RWPE2 (cell line): ENCODE data around the gene PHF2.

Source experiments
- ATAC-seq: fragments of 200-7000 bp; cut with Tn5 transposase; 3 replicates; pipeline ENCODE4 v1.9.1; 2021; ENCODE audit warnings: low read depth
- DNase-seq: peaks from one replicate; pipeline ENCODE4 v3.0.0-alpha.2; 2020; ENCODE audit warnings: low spot score
- H3K27ac ChIP-seq: fragments of 450-650 bp; 2 replicates; pipeline ENCODE4 v1.5.1; 2017; ENCODE audit warnings: mild to moderate bottlenecking; ENCODE audit not compliant: poor library complexity, severe bottlenecking
- H3K27me3 ChIP-seq: fragments of 250-450 bp; sonication (Bioruptor Pico); 2 replicates; pipeline ENCODE4 v1.5.1; 2021; ENCODE audit warnings: mild to moderate bottlenecking, moderate library complexity; ENCODE audit not compliant: insufficient read depth, poor library complexity, severe bottlenecking
- H3K36me3 ChIP-seq: fragments of 250-450 bp; sonication (Bioruptor Pico); 2 replicates; pipeline ENCODE4 v1.5.1; 2020; ENCODE audit warnings: low read depth, mild to moderate bottlenecking, moderate library complexity
- H3K4me1 ChIP-seq: fragments of 250-450 bp; sonication (Bioruptor Pico); 2 replicates; pipeline ENCODE4 v1.5.1; 2021; ENCODE audit warnings: mild to moderate bottlenecking, moderate library complexity; ENCODE audit not compliant: insufficient read depth, poor library complexity, severe bottlenecking
- H3K4me3 ChIP-seq: fragments of 250-450 bp; sonication (Bioruptor Pico); 2 replicates; pipeline ENCODE4 v1.5.1; 2021; ENCODE audit warnings: mild to moderate bottlenecking, moderate library complexity; ENCODE audit not compliant: severe bottlenecking
- H3K9me3 ChIP-seq: fragments of 250-450 bp; sonication (Bioruptor Pico); 2 replicates; pipeline ENCODE4 v1.5.1; 2021; ENCODE audit warnings: mild to moderate bottlenecking, moderate library complexity; ENCODE audit not compliant: severe bottlenecking
- TF ChIP-seq, protein P1 (sequence below): fragments of 450-650 bp; IDR thresholded peaks from one replicate; pipeline ENCODE4 v1.5.1; 2017; ENCODE audit warnings: mild to moderate bottlenecking, moderate library complexity; ENCODE audit not compliant: poor library complexity, severe bottlenecking

PHF2 gene

DNA sequence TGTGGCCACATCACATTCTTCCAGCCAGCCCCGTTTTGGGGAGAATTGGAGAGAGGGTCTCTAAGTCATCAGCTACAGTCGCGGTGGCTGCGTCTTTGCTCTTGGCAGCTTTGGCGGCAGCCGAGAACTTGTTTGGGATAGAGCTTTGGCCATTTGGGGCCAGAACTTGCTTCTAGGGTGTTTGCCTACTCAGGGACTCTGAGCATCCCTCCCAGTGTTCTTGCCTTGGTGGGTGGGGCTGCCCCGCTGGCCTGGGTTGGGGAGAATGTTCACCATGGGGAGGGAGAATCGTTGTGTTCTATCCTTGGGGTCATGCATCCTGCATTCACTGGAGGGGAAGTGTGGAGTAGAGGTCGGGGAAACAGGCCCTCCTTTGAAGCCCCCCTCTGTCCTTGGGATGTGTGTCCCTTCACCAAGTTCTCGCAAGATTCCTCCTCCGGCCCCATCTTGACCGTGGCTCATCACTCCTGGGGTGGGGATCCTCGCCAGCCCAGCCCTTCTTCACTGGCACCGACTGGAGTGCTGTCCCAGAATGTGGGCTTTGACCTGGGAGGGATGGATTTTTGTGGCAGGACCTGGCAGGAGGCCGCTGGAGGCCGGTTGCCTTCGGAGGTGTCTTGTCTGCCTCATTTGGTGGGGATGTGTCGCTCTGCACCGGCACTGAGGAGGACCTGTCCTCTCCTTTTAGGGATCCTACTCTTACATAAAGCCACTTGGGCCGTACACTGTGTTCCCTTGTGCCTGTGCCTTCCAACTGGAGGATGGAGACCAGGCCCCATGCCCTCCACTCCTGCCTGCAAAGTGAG is 3.5 kb downstream of the PHF2 start:
- DNase-seq (no peak), ATAC-seq (no peak)
- H3K4me1 ChIP-seq, result peaks cover 3% of the 10 kb centered on the region
- H3K4me3 ChIP-seq, result no peak overlapping the region
- peaks cover 9% of the 10 kb centered on the region for H3K36me3 ChIP-seq
- peaks cover 2% of the 10 kb centered on the region for H3K9me3 ChIP-seq
- no peak overlapping the region for H3K27ac ChIP-seq
- TF ChIP-seq, protein P1, sequence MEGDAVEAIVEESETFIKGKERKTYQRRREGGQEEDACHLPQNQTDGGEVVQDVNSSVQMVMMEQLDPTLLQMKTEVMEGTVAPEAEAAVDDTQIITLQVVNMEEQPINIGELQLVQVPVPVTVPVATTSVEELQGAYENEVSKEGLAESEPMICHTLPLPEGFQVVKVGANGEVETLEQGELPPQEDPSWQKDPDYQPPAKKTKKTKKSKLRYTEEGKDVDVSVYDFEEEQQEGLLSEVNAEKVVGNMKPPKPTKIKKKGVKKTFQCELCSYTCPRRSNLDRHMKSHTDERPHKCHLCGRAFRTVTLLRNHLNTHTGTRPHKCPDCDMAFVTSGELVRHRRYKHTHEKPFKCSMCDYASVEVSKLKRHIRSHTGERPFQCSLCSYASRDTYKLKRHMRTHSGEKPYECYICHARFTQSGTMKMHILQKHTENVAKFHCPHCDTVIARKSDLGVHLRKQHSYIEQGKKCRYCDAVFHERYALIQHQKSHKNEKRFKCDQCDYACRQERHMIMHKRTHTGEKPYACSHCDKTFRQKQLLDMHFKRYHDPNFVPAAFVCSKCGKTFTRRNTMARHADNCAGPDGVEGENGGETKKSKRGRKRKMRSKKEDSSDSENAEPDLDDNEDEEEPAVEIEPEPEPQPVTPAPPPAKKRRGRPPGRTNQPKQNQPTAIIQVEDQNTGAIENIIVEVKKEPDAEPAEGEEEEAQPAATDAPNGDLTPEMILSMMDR, result no peak
- H3K27me3 ChIP-seq, result no peaks in the 10 kb centered on the region

DNA sequence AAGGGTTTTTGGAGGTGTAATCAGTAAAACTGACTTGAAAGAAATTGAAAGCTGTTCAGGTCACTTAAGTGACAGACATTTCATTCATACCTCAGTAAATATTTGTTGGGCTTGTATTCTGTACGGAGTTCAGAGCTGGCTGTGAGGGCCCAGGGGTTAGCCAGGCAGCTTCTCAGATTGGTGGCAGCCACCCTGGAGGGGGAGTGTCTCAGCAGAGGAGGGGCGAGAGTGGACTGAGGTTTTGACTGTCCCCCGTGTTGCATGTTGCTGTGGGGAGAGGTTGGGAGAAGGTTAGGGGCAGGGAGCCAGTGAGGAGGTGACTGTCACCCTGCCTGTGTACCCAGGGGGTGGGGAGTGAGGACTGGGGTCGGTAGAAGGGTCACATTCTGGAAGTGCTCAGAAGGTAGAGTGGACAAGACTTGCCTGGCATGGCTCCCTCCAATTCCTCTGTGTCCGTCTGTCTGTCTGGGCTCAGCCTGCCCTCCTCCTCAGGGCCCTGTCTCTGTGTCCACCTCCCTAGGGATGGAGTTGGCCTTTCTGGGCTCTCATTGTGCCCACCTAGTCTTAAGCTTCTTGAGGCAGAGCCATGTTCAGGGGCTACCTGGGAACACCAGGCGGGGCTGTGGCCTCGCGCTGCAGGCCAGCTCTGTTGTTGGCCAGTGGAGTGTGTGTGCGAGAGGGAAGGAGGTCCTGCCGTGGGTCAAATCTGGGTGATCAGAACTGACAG is 4.4 kb downstream of the PHF2 start:
- Histone ChIP-seq H3K27me3 (no peaks in the 10 kb centered on the region), H3K4me3 (no peak overlapping the region), H3K9me3 (peaks cover 2% of the 10 kb centered on the region), H3K27ac (no peak overlapping the region), H3K4me1 (no peaks in the 10 kb centered on the region), H3K36me3 (peaks cover 10% of the 10 kb centered on the region)
- TF ChIP-seq, protein P1, result no peak
- DNase-seq, result no peak
- no peak for ATAC-seq

DNA sequence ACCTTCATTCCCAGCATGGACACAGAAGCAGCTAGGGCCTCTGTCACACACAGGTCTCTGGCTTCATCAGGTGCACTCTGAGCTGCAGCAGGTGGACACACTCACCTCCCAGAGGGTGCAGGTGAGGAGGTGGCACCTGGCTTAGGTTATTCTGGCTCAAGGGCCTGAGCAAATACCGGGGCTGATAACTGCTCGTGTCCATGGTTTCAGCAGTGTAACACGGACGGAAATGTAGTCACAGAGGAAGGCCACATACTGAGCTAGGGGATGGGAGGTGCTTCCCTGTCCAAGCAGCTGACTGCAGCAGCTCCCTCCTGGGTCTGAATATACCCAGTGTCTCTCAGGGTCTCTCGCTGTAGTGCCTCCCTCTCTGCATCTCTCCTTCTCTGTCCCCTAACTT is 5.7 kb downstream of the PHF2 start:
- peaks cover 2% of the 10 kb centered on the region for H3K9me3 ChIP-seq
- TF ChIP-seq, protein P1, result no peak
- no peak for ATAC-seq
- H3K27me3 ChIP-seq, result no peaks in the 10 kb centered on the region
- DNase-seq, result no peak
- H3K4me1 ChIP-seq, result no peaks in the 10 kb centered on the region
- H3K27ac ChIP-seq, result no peak overlapping the region
- peaks cover 10% of the 10 kb centered on the region for H3K36me3 ChIP-seq
- H3K4me3 ChIP-seq, result no peak overlapping the region

DNA sequence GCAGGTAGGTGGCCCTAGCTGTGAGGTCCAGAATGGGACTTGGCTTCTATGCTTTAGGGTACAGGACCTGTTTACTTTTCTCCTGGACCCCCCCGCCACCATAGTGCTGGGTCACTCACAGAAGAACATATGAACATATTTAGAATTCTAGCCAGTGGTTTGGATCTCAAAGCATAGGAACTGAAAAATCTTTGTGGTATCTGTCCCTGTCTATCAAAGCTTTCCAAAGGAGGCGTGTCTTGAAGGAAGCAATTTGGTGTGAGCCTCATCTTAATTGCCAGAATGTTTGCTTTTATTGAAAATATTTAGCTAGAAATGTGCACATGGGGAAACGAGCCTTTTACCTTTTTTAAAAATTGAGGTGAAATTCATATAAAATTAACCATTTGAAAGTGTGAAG is 6.2 kb downstream of the PHF2 start:
- Histone ChIP-seq H3K27me3 (no peaks in the 10 kb centered on the region), H3K4me1 (no peaks in the 10 kb centered on the region), H3K4me3 (no peak overlapping the region), H3K27ac (no peak overlapping the region), H3K9me3 (peaks cover 2% of the 10 kb centered on the region), H3K36me3 (peaks cover 10% of the 10 kb centered on the region)
- DNase-seq, result no peak
- TF ChIP-seq, protein P1, result no peak
- ATAC-seq, result no peak
